NT2/D1 (cell line): ENCODE results near the gene ZNF592.

Source experiments
- DNase-seq: peaks from one replicate; pipeline ENCODE4 v3.0.0-alpha.2; 2011; ENCODE audit warnings: low read depth, low spot score
- H3K27me3 ChIP-seq: 2 replicates; pipeline ENCODE4 v1.6.0; 2011; ENCODE audit warnings: mild to moderate bottlenecking; ENCODE audit not compliant: insufficient read length, insufficient read depth
- H3K36me3 ChIP-seq: 2 replicates; pipeline ENCODE4 v1.6.1; 2011; ENCODE audit warnings: mild to moderate bottlenecking, low read length, mixed read lengths; ENCODE audit not compliant: insufficient read depth, insufficient read length
- H3K4me1 ChIP-seq: 2 replicates; pipeline ENCODE4 v1.5.1; 2011; ENCODE audit not compliant: insufficient read depth, insufficient read length
- H3K4me3 ChIP-seq: 2 replicates; pipeline ENCODE4 v1.5.1; 2011; ENCODE audit warnings: low read depth; ENCODE audit not compliant: insufficient read length
- H3K9ac ChIP-seq: 2 replicates; pipeline ENCODE4 v1.6.0; 2011; ENCODE audit warnings: low read depth; ENCODE audit not compliant: insufficient read length
- H3K9me3 ChIP-seq: 2 replicates; pipeline ENCODE4 v1.5.1; 2011; ENCODE audit warnings: mild to moderate bottlenecking, low read length; ENCODE audit not compliant: insufficient read depth
- SUZ12 ChIP-seq: IDR thresholded peaks from 2 replicates; pipeline ENCODE4 v1.6.1; 2011; ENCODE audit not compliant: insufficient read length, insufficient read depth; ENCODE audit errors: extremely low read depth
- YY1 ChIP-seq: IDR thresholded peaks from 2 replicates; pipeline ENCODE4 v1.6.1; 2011; ENCODE audit not compliant: insufficient read length, insufficient read depth
- ZNF274 ChIP-seq: IDR thresholded peaks from 2 replicates; pipeline ENCODE4 v1.6.1; 2011; ENCODE audit warnings: mild to moderate bottlenecking, low read depth, low read length

Gene ZNF592

GRCh38 chr15:84822653-84823281 lies 74.4 kb downstream of the ZNF592 start:
- TF ChIP-seq ZNF274 (no peak), YY1 (no peak), SUZ12 (no peak)
- H3K9ac ChIP-seq: no peak overlapping the region
- peaks cover 21% of the 10 kb centered on the region for H3K4me1 ChIP-seq
- no peaks in the 10 kb centered on the region for H3K9me3 ChIP-seq
- no peak for DNase-seq
- H3K4me3 ChIP-seq: no peak overlapping the region
- H3K36me3 ChIP-seq: peaks cover 76% of the 10 kb centered on the region
- no peaks in the 10 kb centered on the region for H3K27me3 ChIP-seq

- no peak overlapping the region for H3K4me3 ChIP-seq
- peaks cover 21% of the 10 kb centered on the region for H3K4me1 ChIP-seq
- no peak overlapping the region for H3K9ac ChIP-seq
- TF ChIP-seq YY1: no peak
- TF ChIP-seq ZNF274: no peak
- TF ChIP-seq SUZ12: no peak
- DNase-seq: no peak
- H3K27me3 ChIP-seq: no peaks in the 10 kb centered on the region
- H3K9me3 ChIP-seq: no peaks in the 10 kb centered on the region
- peaks cover 82% of the 10 kb centered on the region for H3K36me3 ChIP-seq
Observed at GRCh38 chr15:84823282-84823878, 75.0 kb downstream of the ZNF592 start.

GRCh38 chr15:84824260-84825007 lies 76.0 kb downstream of the ZNF592 start:
- DNase-seq: no peak
- Histone ChIP-seq H3K4me3 (no peak overlapping the region), H3K4me1 (peaks cover 20% of the 10 kb centered on the region), H3K27me3 (no peaks in the 10 kb centered on the region), H3K9ac (no peak overlapping the region), H3K36me3 (peaks cover 92% of the 10 kb centered on the region), H3K9me3 (no peaks in the 10 kb centered on the region)
- TF ChIP-seq YY1 (no peak), ZNF274 (no peak), SUZ12 (no peak)

DNA sequence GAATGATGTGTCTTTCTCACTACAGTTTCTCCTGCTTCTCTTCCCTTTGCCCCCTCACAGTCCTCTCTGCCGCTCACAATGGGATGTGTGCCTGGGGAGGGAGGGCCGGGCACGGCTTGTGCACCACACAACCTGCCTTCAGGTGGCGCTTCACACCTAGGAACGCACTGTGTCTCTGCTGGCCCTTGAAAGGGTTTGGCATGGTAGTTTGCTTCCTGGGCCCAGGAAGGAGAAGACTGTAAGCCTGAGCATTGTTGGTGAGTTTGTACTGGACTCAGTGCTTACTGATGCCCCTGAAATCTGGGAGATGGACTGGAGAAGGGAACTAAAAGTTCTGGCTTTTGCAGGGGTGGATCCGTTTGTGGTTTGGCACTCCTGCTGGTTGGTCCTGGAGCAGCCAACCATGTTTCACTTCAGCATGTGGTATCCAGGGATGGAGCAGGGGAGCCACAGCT lies 78.0 kb downstream of the ZNF592 start:
- TF ChIP-seq ZNF274 (no peak), YY1 (no peak), SUZ12 (no peak)
- H3K4me1 ChIP-seq: peaks cover 11% of the 10 kb centered on the region
- no peak for DNase-seq
- H3K27me3 ChIP-seq: no peaks in the 10 kb centered on the region
- H3K4me3 ChIP-seq: no peak overlapping the region
- H3K9ac ChIP-seq: no peak overlapping the region
- no peaks in the 10 kb centered on the region for H3K9me3 ChIP-seq
- H3K36me3 ChIP-seq: peaks cover 94% of the 10 kb centered on the region

DNA sequence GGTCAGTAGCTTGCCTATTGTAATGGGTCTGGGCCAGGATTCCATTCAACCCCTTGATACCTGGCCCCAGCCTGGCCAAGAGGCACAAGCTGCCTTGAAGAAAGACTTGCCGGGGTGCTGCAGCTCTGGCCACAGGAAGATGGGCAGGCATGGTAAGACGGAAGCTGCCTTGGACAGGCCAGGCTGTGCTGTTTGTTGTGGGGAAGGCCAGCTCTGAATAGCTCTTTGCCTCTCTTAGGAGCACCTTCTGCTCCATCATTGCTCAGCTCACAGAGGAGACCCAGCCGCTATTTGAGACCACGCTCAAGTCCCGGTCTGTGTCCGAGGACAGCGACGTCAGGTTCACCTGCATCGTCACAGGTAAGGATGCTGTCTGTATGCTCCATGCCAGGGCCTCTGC lies 78.9 kb downstream of the ZNF592 start:
- peaks cover 7% of the 10 kb centered on the region for H3K4me1 ChIP-seq
- no peaks in the 10 kb centered on the region for H3K9me3 ChIP-seq
- H3K4me3 ChIP-seq: no peak overlapping the region
- TF ChIP-seq ZNF274 (no peak), YY1 (no peak), SUZ12 (no peak)
- DNase-seq: no peak
- H3K36me3 ChIP-seq: peaks cover 93% of the 10 kb centered on the region
- no peaks in the 10 kb centered on the region for H3K27me3 ChIP-seq
- no peak overlapping the region for H3K9ac ChIP-seq

GRCh38 chr15:84828086-84828908 lies 79.9 kb downstream of the ZNF592 start:
- Histone ChIP-seq H3K9me3 (no peaks in the 10 kb centered on the region), H3K27me3 (no peaks in the 10 kb centered on the region), H3K9ac (no peak overlapping the region), H3K4me1 (peaks cover 3% of the 10 kb centered on the region), H3K36me3 (peaks cover 93% of the 10 kb centered on the region), H3K4me3 (no peak overlapping the region)
- DNase-seq: no peak
- no peak for TF ChIP-seq SUZ12
- no peak for TF ChIP-seq YY1
- no peak for TF ChIP-seq ZNF274

DNA sequence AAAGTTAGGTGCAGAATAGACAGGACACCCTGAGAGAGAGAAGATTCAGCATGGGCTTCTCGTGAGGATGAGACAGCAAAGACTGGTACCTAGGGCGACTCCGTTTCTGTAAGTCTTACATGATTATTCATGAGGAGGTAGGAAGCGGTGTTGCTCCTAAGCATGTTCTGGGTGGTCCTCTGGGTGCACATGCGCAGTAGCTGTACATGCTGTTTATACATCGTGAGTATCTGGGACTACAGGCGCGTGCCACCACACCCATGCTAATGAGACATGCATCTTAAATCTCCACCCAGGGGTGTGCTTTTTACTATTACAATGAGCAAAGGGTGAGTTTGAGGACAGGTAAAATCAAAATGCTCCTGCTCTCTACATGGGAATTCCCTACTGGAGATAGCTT lies 81.0 kb downstream of the ZNF592 start:
- H3K4me3 ChIP-seq: no peak overlapping the region
- TF ChIP-seq YY1 (no peak), SUZ12 (no peak), ZNF274 (no peak)
- no peak overlapping the region for H3K9ac ChIP-seq
- H3K36me3 ChIP-seq: peaks cover 94% of the 10 kb centered on the region
- no peaks in the 10 kb centered on the region for H3K27me3 ChIP-seq
- peaks cover 3% of the 10 kb centered on the region for H3K4me1 ChIP-seq
- no peak for DNase-seq
- H3K9me3 ChIP-seq: no peaks in the 10 kb centered on the region
